IMR-90 (cell line): ENCODE results near the gene SETX. TPM values are rescaled to one million over a fixed set of nuclear protein-coding genes. Genes with fewer than 3 reads are reported as not detected.

Source experiments
- ATAC-seq: fragments of 200-7000 bp; cut with Tn5 transposase; 2 replicates; pipeline ENCODE4 v1.9.1; 2020; ENCODE audit warnings: low read depth, mild to moderate bottlenecking, moderate library complexity
- BruUV-seq: library from RNA; stranded (reverse); fragments of 400-500 nt; replicated peaks from 2 replicates; lab custom pipeline; 2021; lab: Mats Ljungman, UMichigan
- CTCF ChIA-PET: fragments of 300-600 bp; formaldehyde crosslinking; extraction: SDS; loops from one replicate; lab custom pipeline; 2021; ENCODE audit warnings: antibody characterized with exemption; lab: Yijun Ruan, JAX
- POLR2A ChIA-PET: fragments of 300-600 bp; sonication (Branson Sonifier 250); formaldehyde crosslinking; loops from one replicate; lab custom pipeline; 2022; ENCODE audit warnings: antibody characterized with exemption; ENCODE audit not compliant: unreplicated experiment; lab: Charles Lee
- DNase-seq: peaks from one replicate; pipeline ENCODE4 v3.0.0; 2013
- H2AFZ ChIP-seq: replicated peaks from 2 replicates; pipeline ENCODE3; 2013; ENCODE audit warnings: low read length, mild to moderate bottlenecking; ENCODE audit not compliant: poor library complexity
- H2AK5ac ChIP-seq: 2 replicates; pipeline ENCODE4 v1.6.1; 2013; ENCODE audit warnings: low read depth, low read length, inconsistent platforms
- H2AK9ac ChIP-seq: replicated peaks from 2 replicates; pipeline ENCODE3; 2013; ENCODE audit warnings: mild to moderate bottlenecking, low read depth, low read length, moderate library complexity; ENCODE audit not compliant: poor library complexity
- H2BK120ac ChIP-seq: 2 replicates; pipeline ENCODE4 v1.6.1; 2013; ENCODE audit warnings: low read depth, low read length, inconsistent platforms
- H2BK15ac ChIP-seq: 3 replicates; pipeline ENCODE4 v1.6.1; 2013; ENCODE audit warnings: low read depth, low read length, inconsistent platforms
- H2BK20ac ChIP-seq: 2 replicates; pipeline ENCODE4 v1.6.1; 2013; ENCODE audit warnings: low read depth, mild to moderate bottlenecking, inconsistent platforms, low read length, moderate library complexity
- H2BK5ac ChIP-seq: 2 replicates; pipeline ENCODE4 v1.6.1; 2013; ENCODE audit warnings: mild to moderate bottlenecking, low read depth, low read length, inconsistent platforms; ENCODE audit not compliant: poor library complexity, severe bottlenecking
- H3K14ac ChIP-seq: replicated peaks from 2 replicates; pipeline ENCODE4 v1.6.1; 2013; ENCODE audit warnings: low read depth, low read length, inconsistent platforms
- H3K18ac ChIP-seq: 2 replicates; pipeline ENCODE4 v1.6.1; 2013; ENCODE audit warnings: low read depth, low read length, control low read depth
- H3K23ac ChIP-seq: 2 replicates; pipeline ENCODE4 v1.6.1; 2013; ENCODE audit warnings: low read depth, low read length, inconsistent platforms
- H3K27ac ChIP-seq: 2 replicates; pipeline ENCODE4 v1.5.1; 2013; ENCODE audit warnings: mild to moderate bottlenecking, control low read depth, low read length; ENCODE audit not compliant: insufficient read depth
- H3K27me3 ChIP-seq: 2 replicates; pipeline ENCODE4 v1.6.1; 2013; ENCODE audit warnings: low read length; ENCODE audit not compliant: control insufficient read depth, insufficient read depth
- H3K36me3 ChIP-seq: 2 replicates; pipeline ENCODE4 v1.6.1; 2013; ENCODE audit warnings: low read length, mixed read lengths; ENCODE audit not compliant: control insufficient read depth, insufficient read depth
- H3K4ac ChIP-seq: 2 replicates; pipeline ENCODE4 v1.6.1; 2013; ENCODE audit warnings: low read depth, low read length, inconsistent platforms
- H3K4me1 ChIP-seq: 2 replicates; pipeline ENCODE4 v1.6.1; 2013; ENCODE audit warnings: low read length, mixed read lengths; ENCODE audit not compliant: control insufficient read depth, insufficient read depth
- H3K4me2 ChIP-seq: 2 replicates; pipeline ENCODE4 v1.6.1; 2013; ENCODE audit warnings: low read depth, mild to moderate bottlenecking, control low read depth, low read length, moderate library complexity
- H3K4me3 ChIP-seq: 2 replicates; pipeline ENCODE4 v1.5.1; 2013; ENCODE audit warnings: low read depth, mild to moderate bottlenecking, control low read depth, low read length, moderate library complexity; ENCODE audit not compliant: insufficient read depth
- H3K56ac ChIP-seq: 2 replicates; pipeline ENCODE4 v1.6.1; 2013; ENCODE audit warnings: low read length, inconsistent platforms; ENCODE audit not compliant: insufficient read depth; ENCODE audit errors: extremely low read depth
- H3K79me1 ChIP-seq, 2 experiments: 2 replicates each; pipeline ENCODE4 v1.6.1; 2013; ENCODE audit warnings: low read length in 2 of 2, inconsistent platforms in 1 of 2, low read depth in 1 of 2
- H3K9ac ChIP-seq: 2 replicates; pipeline ENCODE4 v1.6.1; 2013; ENCODE audit warnings: low read depth, low read length, control low read depth
- H3K9me1 ChIP-seq: 2 replicates; pipeline ENCODE4 v1.6.1; 2013; ENCODE audit warnings: low read length, inconsistent platforms; ENCODE audit not compliant: insufficient read depth
- H3K9me3 ChIP-seq: 2 replicates; pipeline ENCODE4 v1.6.1; 2013; ENCODE audit warnings: low read length; ENCODE audit not compliant: control insufficient read depth, insufficient read depth
- H4K20me1 ChIP-seq: 2 replicates; pipeline ENCODE4 v1.6.1; 2013; ENCODE audit warnings: low read length, inconsistent platforms; ENCODE audit not compliant: insufficient read depth
- H4K5ac ChIP-seq: 2 replicates; pipeline ENCODE4 v1.6.1; 2013; ENCODE audit warnings: mild to moderate bottlenecking, low read depth, low read length, control low read depth
- H4K8ac ChIP-seq, 2 experiments: 2 replicates each; pipeline ENCODE4 v1.6.1; 2013; ENCODE audit warnings: low read depth in 2 of 2, low read length in 2 of 2, control low read depth in 1 of 2, inconsistent platforms in 1 of 2
- H4K91ac ChIP-seq: 2 replicates; pipeline ENCODE4 v1.6.1; 2013; ENCODE audit warnings: low read depth, low read length, inconsistent platforms; ENCODE audit not compliant: insufficient read depth
- MAZ ChIP-seq: IDR thresholded peaks from 2 replicates; pipeline ENCODE4 v1.6.1; 2012; ENCODE audit warnings: low read depth, mild to moderate bottlenecking, low read length, improper control_type of control experiment, moderate library complexity, borderline replicate concordance
- MXI1 ChIP-seq: IDR thresholded peaks from 2 replicates; pipeline ENCODE4 v1.6.1; 2012; ENCODE audit warnings: low read depth, mild to moderate bottlenecking, low read length, moderate library complexity, borderline replicate concordance
- WGBS, 2 experiments: methylation state at CpG; one replicate each; pipeline versions ENCODE4 v1.1.5 to v1.1.7; 2013; ENCODE audit warnings: missing lambda C conversion rate in 2 of 2; ENCODE audit not compliant: insufficient read length in 1 of 2; ENCODE audit errors: extremely low coverage in 2 of 2; 5-methylcytosine and 5-hydroxymethylcytosine counted together
- dilution Hi-C: fragments of 300-500 bp; cut with HindIII; formaldehyde crosslinking; loops from one replicate; pipeline ENCODE4 v1.14.3; 2018; ENCODE audit warnings: low sequenced_read_pairs; ENCODE audit not compliant: unreplicated experiment
- in situ Hi-C: fragments of 300-500 bp; cut with MboI; formaldehyde crosslinking; loops from 3 replicates; pipeline ENCODE4 v1.14.3; 2019; ENCODE audit warnings: low sequenced_read_pairs, inconsistent platforms, mixed read lengths
- intact Hi-C: fragments of 100-400 bp; cut with micrococcal nuclease; formaldehyde crosslinking; loops from 2 replicates; pipeline ENCODE4 v1.10.0; 2022
- polyA plus RNA-seq, 3 experiments: library from polyadenylated mRNA; depleted of rRNA; stranded (reverse); fragments of >200 nt; gene quantifications; 2 replicates each; pipeline ENCODE4 v1.2.3, GENCODE V29; 2012; ENCODE audit warnings: low replicate concordance in 1 of 3
- total RNA-seq: library from RNA; depleted of rRNA; stranded (reverse); fragments of >200 nt; gene quantifications from 2 replicates; pipeline ENCODE4 v1.2.3, GENCODE V29; 2012

Gene SETX
- total and polyA plus RNA-seq, 2 of the 4 experiments (the other 2 are of a cell fraction), result 13.1 to 55.0 TPM

DNA sequence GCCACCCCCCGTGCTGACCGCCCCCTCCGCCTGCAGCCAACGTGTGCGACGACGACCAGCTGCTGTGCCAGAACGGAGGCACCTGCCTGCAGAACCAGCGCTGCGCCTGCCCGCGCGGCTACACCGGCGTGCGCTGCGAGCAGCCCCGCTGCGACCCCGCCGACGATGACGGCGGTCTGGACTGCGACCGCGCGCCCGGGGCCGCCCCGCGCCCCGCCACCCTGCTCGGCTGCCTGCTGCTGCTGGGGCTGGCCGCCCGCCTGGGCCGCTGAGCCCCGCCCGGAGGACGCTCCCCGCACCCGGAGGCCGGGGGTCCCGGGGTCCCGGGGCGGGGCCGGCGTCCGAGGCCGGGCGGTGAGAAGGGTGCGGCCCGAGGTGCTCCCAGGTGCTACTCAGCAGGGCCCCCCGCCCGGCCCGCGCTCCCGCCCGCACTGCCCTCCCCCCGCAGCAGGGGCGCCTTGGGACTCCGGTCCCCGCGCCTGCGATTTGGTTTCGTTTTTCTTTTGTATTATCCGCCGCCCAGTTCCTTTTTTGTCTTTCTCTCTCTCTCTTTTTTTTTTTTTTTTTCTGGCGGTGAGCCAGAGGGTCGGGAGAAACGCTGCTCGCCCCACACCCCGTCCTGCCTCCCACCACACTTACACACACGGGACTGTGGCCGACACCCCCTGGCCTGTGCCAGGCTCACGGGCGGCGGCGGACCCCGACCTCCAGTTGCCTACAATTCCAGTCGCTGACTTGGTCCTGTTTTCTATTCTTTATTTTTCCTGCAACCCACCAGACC, 112.8 kb downstream of the SETX start:
- ATAC-seq (peak; percentile 2; the same call in 1 of the 2 replicates), DNase-seq (no peak)
- no peak overlapping the region for H3K27ac ChIP-seq
- ChIA-PET CTCF (interaction anchor here (0.7 to 0.8 kb wide), 2 partner anchors 479 to 484 kb away, joined by 3 read pairs; no protein-coding TSS in a partner anchor), POLR2A (no interaction called here)
- no peak overlapping the region for H2BK20ac ChIP-seq
- H3K4me3 ChIP-seq, result peak overlapping the region; percentile 49
- H4K5ac ChIP-seq, result no peak overlapping the region
- peaks cover 6% of the 10 kb centered on the region; the same call in 1 of the 2 replicates for H4K20me1 ChIP-seq
- no peak overlapping the region for H3K56ac ChIP-seq
- no peak for TF ChIP-seq MAZ
- 0 out of 2 replicates have a peak, but pooled peaks have one; percentile 3 for TF ChIP-seq MXI1
- H3K23ac ChIP-seq, result no peak overlapping the region
- H3K79me1 ChIP-seq, result no peaks in the 10 kb centered on the region
- H2AK9ac ChIP-seq, result peak overlapping the region; percentile 7
- no peak overlapping the region for H3K4ac ChIP-seq
- H4K8ac ChIP-seq, result no peak overlapping the region; a peak in 1 of 4 replicates
- H3K27me3 ChIP-seq, result peaks cover 65% of the 10 kb centered on the region
- dilution Hi-C loops (no loop called here), in situ Hi-C loops (no loop called here), intact Hi-C loops (no loop called here)
- H4K91ac ChIP-seq, result no peak overlapping the region
- H3K9me1 ChIP-seq, result no peaks in the 10 kb centered on the region
- H2BK5ac ChIP-seq, result no peak overlapping the region
- H3K18ac ChIP-seq, result no peak overlapping the region
- H3K36me3 ChIP-seq, result no peaks in the 10 kb centered on the region
- H3K9me3 ChIP-seq, result no peaks in the 10 kb centered on the region
- H2AK5ac ChIP-seq, result no peak overlapping the region
- peaks cover 5% of the 10 kb centered on the region for H3K4me1 ChIP-seq
- no peak overlapping the region for H3K14ac ChIP-seq
- 0% methylated on average over 9 of the region's 81 CpGs; no CpG with 5 or more reads in 1 of the 2 experiments for WGBS, 2 experiments
- H2BK120ac ChIP-seq, result no peak overlapping the region
- no peak overlapping the region for H2BK15ac ChIP-seq
- peak overlapping the region; percentile 14; the same call in 1 of the 2 replicates for H3K9ac ChIP-seq
- no TSS peak for BruUV-seq
- peak overlapping the region; percentile 95 for H2AFZ ChIP-seq
- H3K4me2 ChIP-seq, result peak overlapping the region; percentile 93
